Measurements from ENCODE around the gene ANXA11.
"Not testable (repeated sequence)": the region's sequence is repeated elsewhere in the genome, so short reads cannot be mapped to it uniquely, and the experiment has no call there.

The ANXA11 gene

DNA sequence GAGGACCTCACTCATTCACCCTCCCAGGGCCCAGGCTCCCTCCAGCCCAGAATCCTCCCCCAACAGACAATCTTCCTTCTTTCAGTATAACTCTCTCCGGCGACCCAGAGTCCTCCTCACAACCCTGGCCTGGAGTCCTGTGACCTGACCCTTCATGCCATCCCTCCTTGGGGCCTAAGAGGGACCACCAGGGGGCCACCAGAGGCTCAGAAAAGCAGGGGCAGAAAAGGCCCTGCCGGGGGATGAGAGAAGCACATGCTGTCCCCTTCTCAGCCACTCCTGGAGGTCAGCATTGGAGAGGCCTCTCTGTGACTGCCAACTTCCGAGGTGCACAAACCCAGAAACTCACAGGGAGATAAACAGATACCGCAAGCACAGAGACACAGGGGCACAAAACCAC, 31.1 kb upstream of the ANXA11 start:
- not testable (repeated sequence) for H3K9me3 ChIP-seq (ENCODE audit: low read length); H4K20me1 ChIP-seq (ENCODE audit: insufficient read depth, low read length); H2AFZ ChIP-seq (ENCODE audit: low read length); H3K9me2 ChIP-seq (ENCODE audit: low read depth, low read length); H3K27me3 ChIP-seq (ENCODE audit: insufficient read depth, low read length); H3K36me3 ChIP-seq (ENCODE audit: insufficient read depth, low read length); H3F3A ChIP-seq (ENCODE audit: insufficient read depth, low read length); H3K4me2 ChIP-seq (ENCODE audit: low read length); H3K79me2 ChIP-seq (ENCODE audit: insufficient read depth, low read length); H3K4me1 ChIP-seq (ENCODE audit: insufficient read depth, low read length, severe bottlenecking); H3K4me3 ChIP-seq (ENCODE audit: low read depth, low read length, poor library complexity, severe bottlenecking); H3K27ac ChIP-seq (ENCODE audit: low read depth, low read length, poor library complexity, severe bottlenecking); H3K9ac ChIP-seq (ENCODE audit: low read length)

DNA sequence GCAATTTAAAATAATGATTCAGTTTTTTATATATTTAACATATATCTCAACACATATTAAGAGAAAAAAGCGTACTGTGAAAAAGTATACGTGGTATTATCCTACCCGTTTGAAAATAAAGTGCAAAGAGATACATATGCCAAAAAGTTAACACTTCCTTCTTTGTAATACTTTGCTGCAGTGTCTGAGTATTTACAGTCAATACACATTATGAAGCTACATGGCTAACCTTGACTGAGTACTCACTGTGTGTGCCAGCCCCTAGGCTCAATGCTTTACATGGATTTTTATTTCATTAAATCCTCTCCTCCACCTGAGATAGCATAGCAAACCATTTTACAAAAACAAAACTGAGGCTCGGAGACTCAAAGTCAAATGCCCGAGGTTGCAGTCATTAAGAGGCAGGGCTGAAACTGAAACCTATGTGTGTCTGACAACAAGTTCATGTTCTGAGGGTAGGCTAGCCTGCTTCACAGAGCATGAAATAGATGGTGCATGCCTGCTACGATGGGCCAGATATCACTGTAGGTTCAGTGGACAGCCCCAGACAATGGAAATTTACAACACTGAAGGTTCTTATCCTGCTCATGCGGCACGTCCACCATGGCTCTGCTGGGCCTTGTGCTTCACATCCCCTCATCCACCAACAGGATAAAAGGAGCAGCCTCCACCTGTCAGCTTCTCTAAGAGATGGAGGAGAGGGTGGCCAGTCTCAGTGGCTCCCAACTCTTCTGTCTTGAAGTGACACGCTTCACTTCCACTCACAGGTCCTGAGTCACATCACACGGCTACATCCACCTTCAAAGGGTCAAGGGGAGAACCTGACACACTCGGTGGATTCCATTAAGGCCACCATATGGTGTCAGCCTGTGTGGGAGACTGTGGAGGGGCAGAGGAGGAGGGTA, 29.2 kb upstream of the ANXA11 start:
- H3K9ac ChIP-seq (ENCODE audit: low read length); H3F3A ChIP-seq (ENCODE audit: insufficient read depth, low read length); H2AFZ ChIP-seq (ENCODE audit: low read length); H3K4me2 ChIP-seq (ENCODE audit: low read length); H3K79me2 ChIP-seq (ENCODE audit: insufficient read depth, low read length); H3K27ac ChIP-seq (ENCODE audit: low read depth, low read length, poor library complexity, severe bottlenecking); H3K27me3 ChIP-seq (ENCODE audit: insufficient read depth, low read length); H4K20me1 ChIP-seq (ENCODE audit: insufficient read depth, low read length); H3K4me3 ChIP-seq (ENCODE audit: low read depth, low read length, poor library complexity, severe bottlenecking); H3K36me3 ChIP-seq (ENCODE audit: insufficient read depth, low read length); H3K4me1 ChIP-seq (ENCODE audit: insufficient read depth, low read length, severe bottlenecking); H3K9me3 ChIP-seq (ENCODE audit: low read length); H3K9me2 ChIP-seq (ENCODE audit: low read depth, low read length): not testable (repeated sequence)

DNA sequence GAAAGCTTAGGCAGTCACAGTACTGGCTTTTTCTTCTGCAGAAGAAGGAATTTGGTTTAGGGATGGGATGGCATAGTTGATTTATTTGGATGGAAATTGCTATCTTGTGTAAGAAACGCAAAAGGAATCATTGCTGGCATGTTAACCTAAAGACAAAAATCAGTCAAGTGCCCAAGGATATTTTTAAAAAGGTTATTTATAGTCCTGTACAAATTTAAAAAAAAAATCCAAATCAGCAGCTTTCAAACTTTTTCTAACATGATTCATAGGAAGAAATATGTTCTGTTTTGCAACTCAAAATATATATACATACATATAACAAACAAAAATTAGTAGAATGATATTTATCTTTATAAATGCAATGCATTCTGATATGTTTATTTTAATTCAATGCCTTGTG, 28.5 kb upstream of the ANXA11 start:
- H3K9me2 ChIP-seq (ENCODE audit: low read depth, low read length): not testable (repeated sequence)

DNA sequence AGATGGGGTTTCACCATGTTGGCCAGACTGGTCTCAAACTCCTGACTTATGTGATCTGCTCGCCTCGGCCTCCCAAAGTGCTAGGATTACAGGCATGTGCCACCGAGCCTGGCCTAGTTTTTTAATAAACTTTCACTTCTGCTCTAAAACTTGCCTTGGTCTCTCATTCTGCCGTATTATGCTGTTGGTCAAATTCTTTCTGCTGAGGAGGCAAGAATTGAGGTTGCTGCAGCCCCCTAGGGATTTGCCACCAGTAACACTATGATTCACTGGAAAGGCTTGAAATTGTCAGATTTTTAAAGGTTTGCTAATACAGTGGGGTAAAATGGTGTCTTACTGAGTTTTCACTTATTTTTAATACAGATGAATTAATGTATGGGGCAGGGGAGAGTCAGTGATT, 21.4 kb upstream of the ANXA11 start:
- H3K4me2 ChIP-seq (ENCODE audit: low read length); H3K36me3 ChIP-seq (ENCODE audit: insufficient read depth, low read length); H3K27ac ChIP-seq (ENCODE audit: low read depth, low read length, poor library complexity, severe bottlenecking); H3K9me3 ChIP-seq (ENCODE audit: low read length); H3K27me3 ChIP-seq (ENCODE audit: insufficient read depth, low read length); H3K4me3 ChIP-seq (ENCODE audit: low read depth, low read length, poor library complexity, severe bottlenecking); H3K79me2 ChIP-seq (ENCODE audit: insufficient read depth, low read length); H2AFZ ChIP-seq (ENCODE audit: low read length); H3K9me2 ChIP-seq (ENCODE audit: low read depth, low read length); H4K20me1 ChIP-seq (ENCODE audit: insufficient read depth, low read length); H3K4me1 ChIP-seq (ENCODE audit: insufficient read depth, low read length, severe bottlenecking); H3F3A ChIP-seq (ENCODE audit: insufficient read depth, low read length); H3K9ac ChIP-seq (ENCODE audit: low read length): not testable (repeated sequence)

More for the DNA sequence above, 28.5 kb upstream of the ANXA11 start:
- not testable (repeated sequence) for H3F3A ChIP-seq (ENCODE audit: insufficient read depth, low read length); H4K20me1 ChIP-seq (ENCODE audit: insufficient read depth, low read length); H3K4me2 ChIP-seq (ENCODE audit: low read length); H3K9ac ChIP-seq (ENCODE audit: low read length); H3K36me3 ChIP-seq (ENCODE audit: insufficient read depth, low read length); H3K9me3 ChIP-seq (ENCODE audit: low read length); H3K27ac ChIP-seq (ENCODE audit: low read depth, low read length, poor library complexity, severe bottlenecking); H3K27me3 ChIP-seq (ENCODE audit: insufficient read depth, low read length); H2AFZ ChIP-seq (ENCODE audit: low read length); H3K4me1 ChIP-seq (ENCODE audit: insufficient read depth, low read length, severe bottlenecking); H3K79me2 ChIP-seq (ENCODE audit: insufficient read depth, low read length); H3K4me3 ChIP-seq (ENCODE audit: low read depth, low read length, poor library complexity, severe bottlenecking)

DNA sequence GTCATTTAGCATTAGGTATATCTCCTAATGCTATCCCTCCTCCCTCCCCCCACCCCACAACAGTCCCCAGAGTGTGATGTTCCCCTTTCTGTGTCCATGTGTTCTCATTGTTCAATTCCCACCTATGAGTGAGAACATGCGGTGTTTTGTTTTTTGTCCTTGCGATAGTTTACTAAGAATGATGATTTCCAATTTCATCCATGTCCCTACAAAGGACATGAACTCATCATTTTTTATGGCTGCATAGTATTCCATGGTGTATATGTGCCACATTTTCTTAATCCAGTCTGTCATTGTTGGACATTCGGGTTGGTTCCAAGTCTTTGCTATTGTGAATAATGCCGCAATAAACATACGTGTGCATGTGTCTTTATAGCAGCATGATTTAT, 17.7 kb upstream of the ANXA11 start:
- not testable (repeated sequence) for H3K4me3 ChIP-seq (ENCODE audit: low read depth, low read length, poor library complexity, severe bottlenecking); H3K79me2 ChIP-seq (ENCODE audit: insufficient read depth, low read length); H3K27me3 ChIP-seq (ENCODE audit: insufficient read depth, low read length); H3K4me1 ChIP-seq (ENCODE audit: insufficient read depth, low read length, severe bottlenecking); H3K9me2 ChIP-seq (ENCODE audit: low read depth, low read length); H3K27ac ChIP-seq (ENCODE audit: low read depth, low read length, poor library complexity, severe bottlenecking); H3K9ac ChIP-seq (ENCODE audit: low read length); H4K20me1 ChIP-seq (ENCODE audit: insufficient read depth, low read length); H3K9me3 ChIP-seq (ENCODE audit: low read length); H3K36me3 ChIP-seq (ENCODE audit: insufficient read depth, low read length); H3K4me2 ChIP-seq (ENCODE audit: low read length); H2AFZ ChIP-seq (ENCODE audit: low read length); H3F3A ChIP-seq (ENCODE audit: insufficient read depth, low read length)

DNA sequence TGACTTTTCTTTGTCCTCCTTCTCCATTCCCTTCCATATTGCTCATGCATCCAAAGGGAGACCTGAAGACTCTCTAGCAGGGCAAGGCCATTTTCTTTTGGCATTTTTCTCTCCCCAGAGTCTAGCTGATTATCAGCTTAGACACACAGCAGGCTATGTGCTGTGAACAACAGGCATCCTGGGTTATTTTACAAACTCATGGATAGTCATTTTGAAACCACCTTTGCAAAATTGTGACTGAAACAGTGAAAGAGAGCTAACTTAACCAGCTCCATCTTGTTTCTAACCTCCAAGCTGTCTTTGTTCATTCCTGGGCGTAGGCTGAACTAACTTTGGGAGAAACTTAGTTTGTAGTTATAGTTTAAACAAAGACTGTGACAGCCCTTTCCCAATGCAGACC, 13.5 kb upstream of the ANXA11 start:
- not testable (repeated sequence) for H3K79me2 ChIP-seq (ENCODE audit: insufficient read depth, low read length); H3K4me3 ChIP-seq (ENCODE audit: low read depth, low read length, poor library complexity, severe bottlenecking); H2AFZ ChIP-seq (ENCODE audit: low read length); H3K4me2 ChIP-seq (ENCODE audit: low read length); H4K20me1 ChIP-seq (ENCODE audit: insufficient read depth, low read length); H3K27me3 ChIP-seq (ENCODE audit: insufficient read depth, low read length); H3F3A ChIP-seq (ENCODE audit: insufficient read depth, low read length); H3K9ac ChIP-seq (ENCODE audit: low read length); H3K27ac ChIP-seq (ENCODE audit: low read depth, low read length, poor library complexity, severe bottlenecking); H3K9me2 ChIP-seq (ENCODE audit: low read depth, low read length); H3K4me1 ChIP-seq (ENCODE audit: insufficient read depth, low read length, severe bottlenecking); H3K36me3 ChIP-seq (ENCODE audit: insufficient read depth, low read length); H3K9me3 ChIP-seq (ENCODE audit: low read length)

DNA sequence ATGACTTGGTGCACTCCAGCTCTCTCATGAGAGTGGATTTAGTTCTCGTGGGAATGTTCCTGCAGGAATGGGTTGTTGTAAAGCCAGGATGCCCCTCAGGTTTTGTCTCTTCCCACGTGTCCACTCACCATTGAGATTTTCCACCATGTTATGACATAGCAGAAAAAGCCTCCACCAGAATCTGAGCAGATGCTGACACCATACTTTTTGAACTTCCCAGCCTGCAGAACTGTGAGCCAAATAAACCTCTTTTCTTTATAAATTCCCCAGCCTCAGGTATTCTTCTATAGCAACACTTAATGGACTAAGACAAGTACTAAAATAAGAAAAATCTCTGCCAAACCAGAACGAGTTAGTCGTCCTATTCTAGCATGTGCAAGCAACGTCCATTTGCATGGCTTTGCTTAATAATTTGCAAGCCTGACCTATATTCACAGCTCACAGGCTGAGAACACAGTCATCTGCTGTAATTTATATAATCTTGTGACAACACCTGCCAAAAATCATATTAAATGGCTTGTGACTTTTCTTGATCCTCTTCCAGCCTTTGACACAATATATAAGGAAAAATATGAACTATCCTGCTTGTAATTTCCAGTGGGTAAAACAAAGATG, 9.1 kb upstream of the ANXA11 start:
- not testable (repeated sequence) for H3K4me1 ChIP-seq (ENCODE audit: insufficient read depth, low read length, severe bottlenecking); H3K36me3 ChIP-seq (ENCODE audit: insufficient read depth, low read length); H3K9ac ChIP-seq (ENCODE audit: low read length); H3K27ac ChIP-seq (ENCODE audit: low read depth, low read length, poor library complexity, severe bottlenecking); H3K79me2 ChIP-seq (ENCODE audit: insufficient read depth, low read length); H3K4me2 ChIP-seq (ENCODE audit: low read length); H4K20me1 ChIP-seq (ENCODE audit: insufficient read depth, low read length); H3K27me3 ChIP-seq (ENCODE audit: insufficient read depth, low read length); H2AFZ ChIP-seq (ENCODE audit: low read length); H3K4me3 ChIP-seq (ENCODE audit: low read depth, low read length, poor library complexity, severe bottlenecking); H3K9me2 ChIP-seq (ENCODE audit: low read depth, low read length); H3K9me3 ChIP-seq (ENCODE audit: low read length); H3F3A ChIP-seq (ENCODE audit: insufficient read depth, low read length)

All from OCI-LY1 (cell line).